Measurements from ENCODE around the gene GPRC5A.
"Not testable (repeated sequence)": the region's sequence is repeated elsewhere in the genome, so short reads cannot be mapped to it uniquely, and the experiment has no call there.

GRCh38 chr12:12846780-12847179 lies 44.6 kb upstream of the GPRC5A start:
- TF ChIP-seq CTCF, POLR2A, POLR2AphosphoS5 (IDR thresholded peaks at IDR 0.05): not testable (repeated sequence)
